22Rv1 (cell line): ENCODE measurements around the gene GNPDA2.

Experiments
- H3K27ac ChIP-seq: fragments of 450-650 bp; 2 replicates; pipeline ENCODE4 v1.5.1; 2017
- ZFX ChIP-seq: fragments of 450-650 bp; IDR thresholded peaks from 2 replicates; pipeline ENCODE4 v1.6.1; 2017; ENCODE audit warnings: antibody characterized with exemption, borderline replicate concordance
- TF ChIP-seq, protein P1 (sequence below): fragments of 450-650 bp; IDR thresholded peaks from 2 replicates; pipeline ENCODE4 v1.5.1; 2017; ENCODE audit warnings: mild to moderate bottlenecking

Gene GNPDA2

DNA sequence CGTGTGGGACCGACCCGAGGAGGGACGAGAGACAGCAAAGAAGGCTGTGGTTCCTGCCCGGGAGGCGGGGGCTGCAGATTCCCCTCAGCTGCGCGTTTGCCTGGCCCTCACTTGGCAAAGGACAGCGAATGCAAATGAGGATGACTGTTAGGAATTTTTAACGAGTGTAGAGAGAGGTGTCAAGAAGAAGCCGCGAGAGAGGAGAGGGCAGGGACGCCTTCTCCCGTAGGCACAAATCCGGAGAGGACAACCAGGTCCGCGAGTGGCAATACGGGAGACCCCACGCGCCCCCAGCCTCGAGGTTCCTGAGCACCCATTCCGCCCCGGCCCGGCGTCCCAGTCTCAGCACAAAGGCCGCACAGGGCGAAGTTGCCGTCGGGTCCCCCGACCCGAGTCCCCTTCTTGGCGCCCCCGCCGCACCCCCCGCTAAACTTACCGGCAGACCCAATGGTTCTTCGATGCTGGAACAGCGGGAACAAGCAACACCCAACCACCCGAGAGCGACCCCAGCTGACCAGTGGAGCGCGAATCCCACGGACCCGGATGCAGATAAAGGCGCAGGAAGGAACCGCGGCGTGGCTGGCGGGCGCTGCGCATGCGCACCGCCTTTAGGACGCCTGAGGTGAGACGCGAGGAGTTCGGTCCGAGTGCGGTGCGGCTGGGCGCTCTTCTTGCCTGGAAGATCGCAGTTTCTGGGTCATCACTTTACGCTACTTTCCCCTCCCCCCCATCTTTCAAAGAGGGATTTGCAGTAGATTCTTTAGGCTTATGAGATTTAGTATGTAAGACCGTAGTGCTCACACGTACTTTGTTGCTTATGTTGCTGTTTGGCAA, at the start of gene GNPDA2:
Gene GNPDA2, minus strand, starts transcription at position 519 of the 834 bp plus-strand sequence. CDS start 4,349 bp downstream, outside the sequence.
- H3K27ac ChIP-seq: peak within 1 kb of the TSS; percentile 75

DNA sequence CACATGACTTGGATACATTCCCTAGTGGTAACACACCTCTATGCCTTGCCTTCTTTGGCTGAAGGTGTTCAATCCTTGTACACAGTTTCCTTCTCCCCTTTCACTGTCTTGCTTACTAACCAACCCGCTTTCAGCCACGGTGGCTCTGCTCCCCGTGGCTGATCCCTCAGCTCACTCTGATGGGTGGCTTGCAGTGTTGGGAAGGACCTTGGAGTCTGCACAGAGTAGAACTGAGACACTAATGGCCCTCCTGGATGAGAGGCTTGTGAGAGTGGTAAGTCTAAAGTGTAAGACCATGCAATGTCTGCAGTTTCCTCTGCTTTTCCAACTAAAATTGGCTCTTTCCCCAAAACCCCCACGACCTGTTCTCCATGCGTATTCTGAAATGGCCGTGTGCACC, 46.0 kb upstream of the GNPDA2 start:
- no peak overlapping the region for H3K27ac ChIP-seq
- TF ChIP-seq ZFX: no peak
- TF ChIP-seq, protein P1, sequence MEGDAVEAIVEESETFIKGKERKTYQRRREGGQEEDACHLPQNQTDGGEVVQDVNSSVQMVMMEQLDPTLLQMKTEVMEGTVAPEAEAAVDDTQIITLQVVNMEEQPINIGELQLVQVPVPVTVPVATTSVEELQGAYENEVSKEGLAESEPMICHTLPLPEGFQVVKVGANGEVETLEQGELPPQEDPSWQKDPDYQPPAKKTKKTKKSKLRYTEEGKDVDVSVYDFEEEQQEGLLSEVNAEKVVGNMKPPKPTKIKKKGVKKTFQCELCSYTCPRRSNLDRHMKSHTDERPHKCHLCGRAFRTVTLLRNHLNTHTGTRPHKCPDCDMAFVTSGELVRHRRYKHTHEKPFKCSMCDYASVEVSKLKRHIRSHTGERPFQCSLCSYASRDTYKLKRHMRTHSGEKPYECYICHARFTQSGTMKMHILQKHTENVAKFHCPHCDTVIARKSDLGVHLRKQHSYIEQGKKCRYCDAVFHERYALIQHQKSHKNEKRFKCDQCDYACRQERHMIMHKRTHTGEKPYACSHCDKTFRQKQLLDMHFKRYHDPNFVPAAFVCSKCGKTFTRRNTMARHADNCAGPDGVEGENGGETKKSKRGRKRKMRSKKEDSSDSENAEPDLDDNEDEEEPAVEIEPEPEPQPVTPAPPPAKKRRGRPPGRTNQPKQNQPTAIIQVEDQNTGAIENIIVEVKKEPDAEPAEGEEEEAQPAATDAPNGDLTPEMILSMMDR: no peak

More for the DNA sequence above, at the start of gene GNPDA2:
- TF ChIP-seq ZFX: no peak
- TF ChIP-seq, protein P1: peak; percentile 41

DNA sequence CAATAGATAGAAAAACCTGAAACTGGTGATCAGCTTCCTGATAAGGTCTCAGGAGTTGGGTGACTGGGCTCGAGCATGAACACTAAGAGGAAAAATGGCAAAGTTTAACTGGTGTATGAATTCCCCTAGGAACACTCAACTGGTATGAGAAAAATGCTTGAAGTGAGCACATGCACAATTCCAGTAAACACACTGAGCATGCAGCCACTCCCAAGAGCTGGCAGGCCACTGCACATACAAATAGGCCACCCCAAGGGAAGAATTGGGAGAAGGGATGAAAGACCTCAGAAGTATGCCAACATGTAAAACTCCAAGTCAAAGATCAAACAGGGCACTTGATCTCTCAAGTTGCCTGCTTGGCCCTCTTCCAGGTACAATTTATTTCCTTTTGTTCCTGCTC, 45.4 kb upstream of the GNPDA2 start:
- no peak overlapping the region for H3K27ac ChIP-seq
- TF ChIP-seq, protein P1: no peak
- TF ChIP-seq ZFX: no peak

GRCh38 chr4:44766453-44766852, 40.1 kb upstream of the GNPDA2 start:
- TF ChIP-seq ZFX: no peak
- TF ChIP-seq, protein P1: no peak
- H3K27ac ChIP-seq: no peak overlapping the region

DNA sequence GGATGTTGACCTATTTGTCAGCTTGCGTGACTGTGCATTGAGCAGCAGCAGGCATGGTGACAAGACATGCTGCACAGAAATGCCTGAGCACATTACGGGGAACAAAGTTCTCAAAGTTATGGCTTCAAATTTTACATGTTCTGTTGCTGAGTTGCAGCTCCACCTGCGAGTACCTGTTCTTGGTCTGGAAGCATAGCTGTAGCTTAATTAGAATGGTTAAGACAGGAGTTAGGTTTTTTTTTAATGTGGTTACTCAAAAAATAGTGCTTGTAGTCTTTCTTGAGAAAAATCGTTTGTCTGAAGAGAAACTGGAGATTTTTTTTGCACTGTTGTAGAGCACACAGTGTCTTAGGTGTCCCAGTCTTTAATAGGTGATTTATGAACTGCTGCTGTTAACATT, 38.8 kb upstream of the GNPDA2 start:
- no peak overlapping the region for H3K27ac ChIP-seq

GRCh38 chr4:44761306-44761705, 35.0 kb upstream of the GNPDA2 start:
- no peak overlapping the region for H3K27ac ChIP-seq
- TF ChIP-seq ZFX: no peak
- TF ChIP-seq, protein P1: no peak

More for the DNA sequence above, 38.8 kb upstream of the GNPDA2 start:
- TF ChIP-seq, protein P1: no peak

DNA sequence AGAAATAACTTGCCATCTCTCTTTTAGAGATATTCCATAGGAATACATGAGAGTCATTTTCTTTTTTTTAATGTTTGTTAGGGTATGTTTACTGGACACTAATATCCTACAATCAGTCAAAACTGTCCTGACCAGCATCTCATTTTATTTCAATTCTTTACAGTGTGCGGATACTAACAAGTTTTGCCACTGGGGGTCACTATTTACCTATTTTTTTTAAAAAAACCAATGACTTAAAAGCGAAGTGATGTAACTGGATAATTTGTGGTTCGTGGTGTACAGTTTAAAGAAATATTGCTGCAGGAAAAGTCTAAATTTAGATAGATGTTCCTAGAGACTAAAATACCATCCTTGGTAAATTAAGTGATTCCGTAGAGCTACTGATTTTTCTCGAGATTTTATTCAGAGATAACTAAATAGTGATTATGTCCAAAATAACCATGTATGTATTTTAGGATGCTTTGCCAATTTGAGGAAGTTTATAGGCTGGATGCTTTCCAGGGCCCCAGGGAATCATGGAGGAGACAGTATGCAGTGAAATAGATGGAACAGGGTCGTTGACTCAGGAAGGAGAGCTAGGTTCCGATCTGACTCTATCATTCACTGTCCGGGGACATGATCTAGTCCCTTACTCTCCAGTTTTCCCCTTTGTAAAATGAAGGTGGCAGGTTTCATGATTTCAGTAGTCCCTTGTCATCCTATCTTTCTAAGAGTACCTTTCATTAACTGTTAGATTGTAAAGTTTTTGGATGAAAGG, 34.0 kb upstream of the GNPDA2 start:
- H3K27ac ChIP-seq: no peak overlapping the region
- TF ChIP-seq, protein P1: peak; percentile 68
- TF ChIP-seq ZFX: no peak
